ENCODE measurements around the gene SNRPD2.

SNRPD2 gene

GRCh38 chr19:45682117-45682516, 9.6 kb downstream of the SNRPD2 start:
- Histone ChIP-seq H3K27ac (ENCODE audit: insufficient read depth in 1 of 2, low read depth in 1 of 2, low read length in 2 of 2, poor library complexity in 1 of 2, severe bottlenecking in 2 of 2) (no peak overlapping the region), H3K27me3 (replicated peaks in 2 of 5; ENCODE audit: control insufficient read depth in 4 of 5, insufficient read depth in 5 of 5, low read length in 4 of 5) (peaks cover 0 to 24% (median 12%) of the 10 kb centered on the region in 5 experiments), H3K36me3 (ENCODE audit: control insufficient read depth in 4 of 4, insufficient read depth in 4 of 4, low read length in 3 of 4) (peaks cover under 1 to 31% (median 20%) of the 10 kb centered on the region in 4 experiments), H3K4me1 (ENCODE audit: control extremely low read depth in 1 of 4, control insufficient read depth in 4 of 4, insufficient read depth in 4 of 4, low read length in 3 of 4) (peaks cover 0 to 18% (median 16%) of the 10 kb centered on the region in 4 experiments), H3K4me3 (ENCODE audit: control insufficient read depth in 1 of 7, extremely low read depth in 1 of 7, insufficient read depth in 4 of 7, low read depth in 2 of 7, low read length in 6 of 7) (peak overlapping the region in 3 of 7 experiments; percentile 58 to 76 (median 67)), H3K9me3 (ENCODE audit: control extremely low read depth in 1 of 5, control insufficient read depth in 4 of 5, insufficient read depth in 2 of 5, low read depth in 1 of 5, low read length in 4 of 5) (no peaks in the 10 kb centered on the region)
- CTCF ChIA-PET = interaction anchor here (0.6 to 4.1 kb wide), 6 partner anchors 9 to 146 kb away, joined by 3 to 46 read pairs (median 3); partner anchors contain the start of genes QPCTL and SNRPD2
- no peak for DNase-seq
- 93% methylated on average over 7 of the region's 8 CpGs for WGBS (ENCODE audit: insufficient coverage)
- POLR2A ChIA-PET = interaction anchor here (1.0 kb wide), 1 partner anchor 13 kb away, joined by 3 read pairs; no protein-coding TSS in a partner anchor

- POLR2A ChIA-PET = interaction anchor here (0.6 to 1.1 kb wide), 3 partner anchors 11 to 1054 kb away, joined by 3 to 4 read pairs (median 3); partner anchors contain the start of genes QPCTL and SNRPD2
- Histone ChIP-seq H3K4me3 (ENCODE audit: control insufficient read depth in 1 of 7, extremely low read depth in 1 of 7, insufficient read depth in 4 of 7, low read depth in 2 of 7, low read length in 6 of 7) (peak overlapping the region in 6 of 7 experiments; percentile 35 to 76 (median 53)), H3K4me1 (ENCODE audit: control extremely low read depth in 1 of 4, control insufficient read depth in 4 of 4, insufficient read depth in 4 of 4, low read length in 3 of 4) (peaks cover 0 to 23% (median 21%) of the 10 kb centered on the region in 4 experiments), H3K36me3 (ENCODE audit: control insufficient read depth in 4 of 4, insufficient read depth in 4 of 4, low read length in 3 of 4) (peaks cover 0 to 27% (median 18%) of the 10 kb centered on the region in 4 experiments), H3K9me3 (ENCODE audit: control extremely low read depth in 1 of 5, control insufficient read depth in 4 of 5, insufficient read depth in 2 of 5, low read depth in 1 of 5, low read length in 4 of 5) (no peaks in the 10 kb centered on the region), H3K27me3 (replicated peaks in 2 of 5; ENCODE audit: control insufficient read depth in 4 of 5, insufficient read depth in 5 of 5, low read length in 4 of 5) (peaks cover 0 to 29% (median 16%) of the 10 kb centered on the region in 5 experiments), H3K27ac (ENCODE audit: insufficient read depth in 1 of 2, low read depth in 1 of 2, low read length in 2 of 2, poor library complexity in 1 of 2, severe bottlenecking in 2 of 2) (no peak overlapping the region)
- CTCF ChIA-PET = interaction anchor here (0.6 to 4.1 kb wide), 7 partner anchors 10 to 146 kb away, joined by 3 to 46 read pairs (median 4); partner anchors contain the start of genes QPCTL and SNRPD2
- DNase-seq = peak; percentile 79 to 86 (median 84)
- 3% methylated on average over 39 of the region's 51 CpGs for WGBS (ENCODE audit: insufficient coverage)
Observed at GRCh38 chr19:45681391-45682015, 10.2 kb downstream of the SNRPD2 start.

- Histone ChIP-seq H3K36me3 (ENCODE audit: control insufficient read depth in 4 of 4, insufficient read depth in 4 of 4, low read length in 3 of 4) (no peaks in the 10 kb centered on the region), H3K4me3 (ENCODE audit: control insufficient read depth in 1 of 7, extremely low read depth in 1 of 7, insufficient read depth in 4 of 7, low read depth in 2 of 7, low read length in 6 of 7) (peak overlapping the region in 5 of 7 experiments; percentile 5 to 63 (median 40)), H3K4me1 (ENCODE audit: control extremely low read depth in 1 of 4, control insufficient read depth in 4 of 4, insufficient read depth in 4 of 4, low read length in 3 of 4) (peaks cover 0 to 26% (median 23%) of the 10 kb centered on the region in 4 experiments), H3K27ac (ENCODE audit: insufficient read depth in 1 of 2, low read depth in 1 of 2, low read length in 2 of 2, poor library complexity in 1 of 2, severe bottlenecking in 2 of 2) (no peak overlapping the region), H3K27me3 (replicated peaks in 2 of 5; ENCODE audit: control insufficient read depth in 4 of 5, insufficient read depth in 5 of 5, low read length in 4 of 5) (peaks cover 0 to 41% (median 20%) of the 10 kb centered on the region in 5 experiments), H3K9me3 (ENCODE audit: control extremely low read depth in 1 of 5, control insufficient read depth in 4 of 5, insufficient read depth in 2 of 5, low read depth in 1 of 5, low read length in 4 of 5) (no peaks in the 10 kb centered on the region)
- POLR2A ChIA-PET = interaction anchor here (0.5 to 1.2 kb wide), 3 partner anchors 15 to 210 kb away, joined by 3 to 7 read pairs (median 5); partner anchors contain the start of genes FOSB, QPCTL and SNRPD2
- CTCF ChIA-PET = interaction anchor here (0.9 to 2.9 kb wide), 5 partner anchors 9 to 153 kb away, joined by 4 to 15 read pairs (median 6); partner anchors contain the start of genes QPCTL and SNRPD2
- DNase-seq = peak; percentile 89 to 95 (median 94)
- WGBS (ENCODE audit: insufficient coverage) = 1% methylated on average over 42 of the region's 49 CpGs
Observed at GRCh38 chr19:45677351-45678230, 14.2 kb downstream of the SNRPD2 start.

GRCh38 chr19:45676851-45677263, 14.9 kb downstream of the SNRPD2 start:
- CTCF ChIA-PET = interaction anchor here (2.9 kb wide), 1 partner anchor 14 kb away, joined by 15 read pairs; the partner anchor contains the start of genes QPCTL and SNRPD2
- peaks cover 0 to 23% (median 22%) of the 10 kb centered on the region in 4 experiments for H3K4me1 ChIP-seq (ENCODE audit: control extremely low read depth in 1 of 4, control insufficient read depth in 4 of 4, insufficient read depth in 4 of 4, low read length in 3 of 4)
- H3K27ac ChIP-seq (ENCODE audit: insufficient read depth in 1 of 2, low read depth in 1 of 2, low read length in 2 of 2, poor library complexity in 1 of 2, severe bottlenecking in 2 of 2) = no peak overlapping the region
- DNase-seq = no peak
- POLR2A ChIA-PET = interaction anchor here (1.0 to 1.2 kb wide), 2 partner anchors 16 to 209 kb away, joined by 5 to 7 read pairs; partner anchors contain the start of genes FOSB, QPCTL and SNRPD2
- peaks cover 0 to 47% (median 20%) of the 10 kb centered on the region in 5 experiments for H3K27me3 ChIP-seq (replicated peaks in 2 of 5; ENCODE audit: control insufficient read depth in 4 of 5, insufficient read depth in 5 of 5, low read length in 4 of 5)
- peak overlapping the region in 4 of 7 experiments; percentile 40 to 57 (median 46) for H3K4me3 ChIP-seq (ENCODE audit: control insufficient read depth in 1 of 7, extremely low read depth in 1 of 7, insufficient read depth in 4 of 7, low read depth in 2 of 7, low read length in 6 of 7)
- H3K9me3 ChIP-seq (ENCODE audit: control extremely low read depth in 1 of 5, control insufficient read depth in 4 of 5, insufficient read depth in 2 of 5, low read depth in 1 of 5, low read length in 4 of 5) = no peaks in the 10 kb centered on the region
- WGBS (ENCODE audit: insufficient coverage) = 4% methylated on average over 17 of the region's 28 CpGs
- H3K36me3 ChIP-seq (ENCODE audit: control insufficient read depth in 4 of 4, insufficient read depth in 4 of 4, low read length in 3 of 4) = no peaks in the 10 kb centered on the region

DNA sequence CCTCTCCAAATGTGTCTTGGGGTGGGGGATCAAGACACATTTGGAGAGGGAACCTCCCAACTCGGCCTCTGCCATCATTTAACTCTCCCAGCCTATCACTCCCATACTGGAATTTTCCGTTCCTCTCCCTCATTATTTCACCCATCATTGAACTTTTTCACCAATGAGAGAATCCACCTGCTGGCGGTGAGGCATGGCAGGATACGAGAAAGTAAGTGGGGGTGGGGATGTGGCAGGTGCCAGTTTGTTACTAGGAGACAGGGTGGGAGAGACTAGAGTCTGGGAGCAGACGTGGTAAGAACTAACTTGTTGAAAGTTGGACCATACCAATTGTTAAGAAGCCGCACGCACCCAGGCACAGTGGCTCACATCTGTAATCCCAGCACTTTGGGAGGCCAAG, 16.8 kb downstream of the SNRPD2 start:
- ChIA-PET CTCF (interaction anchor here (0.7 kb wide), 1 partner anchor 215 kb away, joined by 3 read pairs; no protein-coding TSS in a partner anchor), POLR2A (no interaction called here)
- Histone ChIP-seq H3K36me3 (ENCODE audit: control insufficient read depth in 4 of 4, insufficient read depth in 4 of 4, low read length in 3 of 4) (no peaks in the 10 kb centered on the region), H3K4me3 (ENCODE audit: control insufficient read depth in 1 of 7, extremely low read depth in 1 of 7, insufficient read depth in 4 of 7, low read depth in 2 of 7, low read length in 6 of 7) (no peak overlapping the region), H3K27ac (ENCODE audit: insufficient read depth in 1 of 2, low read depth in 1 of 2, low read length in 2 of 2, poor library complexity in 1 of 2, severe bottlenecking in 2 of 2) (no peak overlapping the region), H3K9me3 (ENCODE audit: control extremely low read depth in 1 of 5, control insufficient read depth in 4 of 5, insufficient read depth in 2 of 5, low read depth in 1 of 5, low read length in 4 of 5) (no peaks in the 10 kb centered on the region), H3K27me3 (replicated peaks in 2 of 5; ENCODE audit: control insufficient read depth in 4 of 5, insufficient read depth in 5 of 5, low read length in 4 of 5) (peaks cover 0 to 62% (median 28%) of the 10 kb centered on the region in 5 experiments), H3K4me1 (ENCODE audit: control extremely low read depth in 1 of 4, control insufficient read depth in 4 of 4, insufficient read depth in 4 of 4, low read length in 3 of 4) (peaks cover 0 to 28% (median 18%) of the 10 kb centered on the region in 4 experiments)
- WGBS (ENCODE audit: insufficient coverage) = 86% methylated on average over 5 of the region's 7 CpGs
- DNase-seq = no peak

DNA sequence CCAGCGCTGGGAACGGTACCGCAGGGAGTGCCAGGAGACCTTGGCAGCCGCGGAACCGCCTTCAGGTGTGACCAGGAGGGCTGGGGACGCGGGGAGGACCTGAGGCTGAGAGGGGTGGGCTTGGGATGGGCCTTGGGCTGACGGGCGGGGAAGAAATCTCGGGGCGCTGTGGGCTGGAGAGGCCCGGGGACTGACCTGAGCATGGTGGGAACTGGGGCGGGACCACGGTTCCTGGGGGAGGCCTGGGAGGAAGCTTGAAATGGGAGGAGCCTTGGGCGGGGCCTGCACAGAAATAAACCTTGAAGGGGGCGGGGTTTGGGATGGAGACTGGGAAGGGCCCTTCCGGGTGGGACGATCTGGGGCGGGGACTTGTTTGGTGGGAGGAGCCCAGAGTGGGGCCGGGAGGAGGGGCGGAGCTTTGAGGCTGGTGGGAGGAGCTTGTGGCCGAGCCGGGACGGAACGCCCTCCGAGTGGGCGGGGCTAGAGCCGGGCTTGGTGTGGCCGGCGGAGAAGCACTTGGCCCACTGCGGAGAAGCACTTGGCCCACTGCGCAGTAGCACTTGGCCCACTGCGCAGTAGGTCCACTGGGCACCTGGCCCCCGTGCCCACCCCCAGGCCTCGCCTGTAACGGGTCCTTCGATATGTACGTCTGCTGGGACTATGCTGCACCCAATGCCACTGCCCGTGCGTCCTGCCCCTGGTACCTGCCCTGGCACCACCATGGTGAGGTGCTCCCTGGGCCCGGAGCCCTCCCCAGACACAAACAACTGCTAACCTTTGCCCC, 20.9 kb downstream of the SNRPD2 start:
- Histone ChIP-seq H3K36me3 (ENCODE audit: control insufficient read depth in 4 of 4, insufficient read depth in 4 of 4, low read length in 3 of 4) (no peaks in the 10 kb centered on the region), H3K27ac (ENCODE audit: insufficient read depth in 1 of 2, low read depth in 1 of 2, low read length in 2 of 2, poor library complexity in 1 of 2, severe bottlenecking in 2 of 2) (no peak overlapping the region), H3K9me3 (ENCODE audit: control extremely low read depth in 1 of 5, control insufficient read depth in 4 of 5, insufficient read depth in 2 of 5, low read depth in 1 of 5, low read length in 4 of 5) (no peaks in the 10 kb centered on the region), H3K4me1 (ENCODE audit: control extremely low read depth in 1 of 4, control insufficient read depth in 4 of 4, insufficient read depth in 4 of 4, low read length in 3 of 4) (peaks cover 3 to 26% (median 20%) of the 10 kb centered on the region in 4 experiments), H3K4me3 (ENCODE audit: control insufficient read depth in 1 of 7, extremely low read depth in 1 of 7, insufficient read depth in 4 of 7, low read depth in 2 of 7, low read length in 6 of 7) (peak overlapping the region in 3 of 7 experiments; percentile 16 to 50 (median 40)), H3K27me3 (replicated peaks in 2 of 5; ENCODE audit: control insufficient read depth in 4 of 5, insufficient read depth in 5 of 5, low read length in 4 of 5) (peaks cover 0 to 68% (median 28%) of the 10 kb centered on the region in 5 experiments)
- DNase-seq = peak; percentile 46 to 56 (median 52)
- ChIA-PET CTCF (interaction anchor here (1.0 to 1.6 kb wide), 2 partner anchors 10 to 22 kb away, joined by 4 to 6 read pairs; partner anchors contain the start of gene QPCTL), POLR2A (interaction anchor here (0.8 kb wide), 1 partner anchor 14 kb away, joined by 3 read pairs; no protein-coding TSS in a partner anchor)
- 11% methylated on average over 38 of the region's 42 CpGs for WGBS (ENCODE audit: insufficient coverage)

Measured in common myeloid progenitor, CD34-positive (primary cell).